HL-60 (cell line): ENCODE results near the gene HIRA.

Experiments
- DNase-seq, 2 experiments: peaks; one replicate each; pipeline ENCODE4 v3.0.0-alpha.2; 2010 to 2020; ENCODE audit warnings: low read depth in 1 of 2, low spot score in 1 of 2
- H3K27ac ChIP-seq: fragments of 250-450 bp; sonication (Bioruptor Pico); replicated peaks from 2 replicates; pipeline ENCODE4 v1.5.1; 2020; ENCODE audit warnings: mild to moderate bottlenecking, moderate library complexity
- H3K27me3 ChIP-seq: fragments of 250-450 bp; sonication (Bioruptor Pico); 2 replicates; pipeline ENCODE4 v1.5.1; 2021; ENCODE audit warnings: mild to moderate bottlenecking, moderate library complexity; ENCODE audit not compliant: insufficient read depth, poor library complexity, severe bottlenecking
- H3K4me3 ChIP-seq: replicated peaks from 2 replicates; pipeline ENCODE4 v1.5.1; 2011; ENCODE audit warnings: mild to moderate bottlenecking, control low read depth, low read length; ENCODE audit not compliant: insufficient read depth
- GABPA ChIP-seq: IDR thresholded peaks from 2 replicates; pipeline ENCODE4 v1.6.1; 2012; ENCODE audit warnings: low read depth
- POLR2AphosphoS5 ChIP-seq: IDR thresholded peaks from 2 replicates; pipeline ENCODE4 v1.6.1; 2012; ENCODE audit warnings: low read depth
- SPI1 ChIP-seq: IDR thresholded peaks from 2 replicates; pipeline ENCODE4 v1.6.1; 2012; ENCODE audit warnings: low read depth, mild to moderate bottlenecking, borderline replicate concordance
- TF ChIP-seq, protein P1 (sequence below): IDR thresholded peaks from one replicate; pipeline ENCODE4 v1.5.1; 2011; ENCODE audit warnings: low read length, control low read depth, inconsistent platforms; ENCODE audit not compliant: insufficient read depth
- TF ChIP-seq, protein P2 (sequence below): IDR thresholded peaks from 2 replicates; pipeline ENCODE4 v1.6.1; 2012; ENCODE audit warnings: low read depth; ENCODE audit not compliant: insufficient replicate concordance

Gene HIRA

DNA sequence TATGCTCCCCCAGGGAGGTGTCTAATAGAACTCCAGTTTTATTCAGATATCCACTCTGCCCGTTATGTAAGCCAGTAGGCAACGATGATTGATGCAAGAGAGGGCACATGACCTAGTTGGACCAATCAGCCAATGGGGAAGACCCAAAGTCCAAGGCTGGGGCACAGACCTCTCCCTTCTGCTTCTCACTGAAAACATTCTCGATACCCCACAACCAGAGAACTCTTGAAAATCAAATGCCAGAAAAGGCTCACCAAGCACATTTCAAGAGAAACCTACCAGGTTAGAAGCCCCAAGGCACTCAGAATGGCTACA lies 7.4 kb downstream of the HIRA start:
- TF ChIP-seq POLR2AphosphoS5 (no peak), GABPA (no peak), SPI1 (no peak)
- TF ChIP-seq, protein P1, sequence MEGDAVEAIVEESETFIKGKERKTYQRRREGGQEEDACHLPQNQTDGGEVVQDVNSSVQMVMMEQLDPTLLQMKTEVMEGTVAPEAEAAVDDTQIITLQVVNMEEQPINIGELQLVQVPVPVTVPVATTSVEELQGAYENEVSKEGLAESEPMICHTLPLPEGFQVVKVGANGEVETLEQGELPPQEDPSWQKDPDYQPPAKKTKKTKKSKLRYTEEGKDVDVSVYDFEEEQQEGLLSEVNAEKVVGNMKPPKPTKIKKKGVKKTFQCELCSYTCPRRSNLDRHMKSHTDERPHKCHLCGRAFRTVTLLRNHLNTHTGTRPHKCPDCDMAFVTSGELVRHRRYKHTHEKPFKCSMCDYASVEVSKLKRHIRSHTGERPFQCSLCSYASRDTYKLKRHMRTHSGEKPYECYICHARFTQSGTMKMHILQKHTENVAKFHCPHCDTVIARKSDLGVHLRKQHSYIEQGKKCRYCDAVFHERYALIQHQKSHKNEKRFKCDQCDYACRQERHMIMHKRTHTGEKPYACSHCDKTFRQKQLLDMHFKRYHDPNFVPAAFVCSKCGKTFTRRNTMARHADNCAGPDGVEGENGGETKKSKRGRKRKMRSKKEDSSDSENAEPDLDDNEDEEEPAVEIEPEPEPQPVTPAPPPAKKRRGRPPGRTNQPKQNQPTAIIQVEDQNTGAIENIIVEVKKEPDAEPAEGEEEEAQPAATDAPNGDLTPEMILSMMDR, result no peak
- TF ChIP-seq, protein P2, sequence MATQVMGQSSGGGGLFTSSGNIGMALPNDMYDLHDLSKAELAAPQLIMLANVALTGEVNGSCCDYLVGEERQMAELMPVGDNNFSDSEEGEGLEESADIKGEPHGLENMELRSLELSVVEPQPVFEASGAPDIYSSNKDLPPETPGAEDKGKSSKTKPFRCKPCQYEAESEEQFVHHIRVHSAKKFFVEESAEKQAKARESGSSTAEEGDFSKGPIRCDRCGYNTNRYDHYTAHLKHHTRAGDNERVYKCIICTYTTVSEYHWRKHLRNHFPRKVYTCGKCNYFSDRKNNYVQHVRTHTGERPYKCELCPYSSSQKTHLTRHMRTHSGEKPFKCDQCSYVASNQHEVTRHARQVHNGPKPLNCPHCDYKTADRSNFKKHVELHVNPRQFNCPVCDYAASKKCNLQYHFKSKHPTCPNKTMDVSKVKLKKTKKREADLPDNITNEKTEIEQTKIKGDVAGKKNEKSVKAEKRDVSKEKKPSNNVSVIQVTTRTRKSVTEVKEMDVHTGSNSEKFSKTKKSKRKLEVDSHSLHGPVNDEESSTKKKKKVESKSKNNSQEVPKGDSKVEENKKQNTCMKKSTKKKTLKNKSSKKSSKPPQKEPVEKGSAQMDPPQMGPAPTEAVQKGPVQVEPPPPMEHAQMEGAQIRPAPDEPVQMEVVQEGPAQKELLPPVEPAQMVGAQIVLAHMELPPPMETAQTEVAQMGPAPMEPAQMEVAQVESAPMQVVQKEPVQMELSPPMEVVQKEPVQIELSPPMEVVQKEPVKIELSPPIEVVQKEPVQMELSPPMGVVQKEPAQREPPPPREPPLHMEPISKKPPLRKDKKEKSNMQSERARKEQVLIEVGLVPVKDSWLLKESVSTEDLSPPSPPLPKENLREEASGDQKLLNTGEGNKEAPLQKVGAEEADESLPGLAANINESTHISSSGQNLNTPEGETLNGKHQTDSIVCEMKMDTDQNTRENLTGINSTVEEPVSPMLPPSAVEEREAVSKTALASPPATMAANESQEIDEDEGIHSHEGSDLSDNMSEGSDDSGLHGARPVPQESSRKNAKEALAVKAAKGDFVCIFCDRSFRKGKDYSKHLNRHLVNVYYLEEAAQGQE, result no peak
- Histone ChIP-seq H3K27ac (peak overlapping the region; percentile 28), H3K4me3 (no peak overlapping the region), H3K27me3 (no peaks in the 10 kb centered on the region)
- DNase-seq, result peak in 1 of 2 experiments; percentile 48

DNA sequence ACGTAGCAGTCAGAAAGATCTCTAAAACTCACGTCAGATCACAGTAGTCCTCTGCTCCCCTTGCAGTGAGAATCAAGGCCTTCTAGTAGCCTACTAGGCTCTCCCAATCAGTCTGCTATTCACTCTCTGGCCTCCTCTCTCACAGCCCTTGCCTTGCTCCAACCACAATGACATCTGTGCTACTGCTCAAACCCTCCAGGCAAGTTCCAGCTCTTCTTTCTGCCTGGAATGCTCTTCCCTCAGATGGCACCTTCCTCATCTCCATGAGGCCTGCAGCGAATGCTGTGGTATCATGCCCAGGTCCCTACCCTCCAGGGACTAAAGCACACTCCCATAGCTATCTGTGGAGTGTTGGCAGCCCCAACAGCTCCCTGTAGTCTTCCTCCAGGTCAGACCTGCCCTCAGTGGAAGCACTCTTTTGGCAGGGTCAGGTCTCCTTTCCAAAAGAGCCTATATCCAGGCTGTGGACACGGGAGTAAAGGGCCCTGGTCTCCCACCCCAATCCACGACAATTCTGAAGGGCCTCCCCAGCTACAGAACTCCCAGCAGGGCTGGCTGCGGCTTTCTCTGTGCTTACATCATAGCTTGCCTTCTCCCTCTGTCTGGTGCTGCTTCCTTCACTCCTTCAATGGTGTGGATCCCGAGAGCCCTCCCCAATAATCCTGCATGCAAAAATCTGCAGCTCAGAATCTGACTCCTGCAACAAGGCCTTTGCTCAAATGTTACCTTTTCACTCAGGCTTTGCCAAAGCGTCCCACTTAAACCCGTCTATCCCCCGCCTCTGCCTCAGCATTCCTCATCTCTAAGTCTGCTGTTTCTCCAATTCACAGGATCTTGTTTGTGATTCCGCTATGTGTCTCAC lies 8.9 kb downstream of the HIRA start:
- no peak for DNase-seq
- TF ChIP-seq, protein P2, result no peak
- TF ChIP-seq, protein P1, result no peak
- TF ChIP-seq GABPA (no peak), SPI1 (no peak), POLR2AphosphoS5 (no peak)
- peak overlapping the region; percentile 20; the same call in 1 of the 2 replicates for H3K27ac ChIP-seq
- H3K27me3 ChIP-seq, result no peaks in the 10 kb centered on the region
- no peak overlapping the region for H3K4me3 ChIP-seq

DNA sequence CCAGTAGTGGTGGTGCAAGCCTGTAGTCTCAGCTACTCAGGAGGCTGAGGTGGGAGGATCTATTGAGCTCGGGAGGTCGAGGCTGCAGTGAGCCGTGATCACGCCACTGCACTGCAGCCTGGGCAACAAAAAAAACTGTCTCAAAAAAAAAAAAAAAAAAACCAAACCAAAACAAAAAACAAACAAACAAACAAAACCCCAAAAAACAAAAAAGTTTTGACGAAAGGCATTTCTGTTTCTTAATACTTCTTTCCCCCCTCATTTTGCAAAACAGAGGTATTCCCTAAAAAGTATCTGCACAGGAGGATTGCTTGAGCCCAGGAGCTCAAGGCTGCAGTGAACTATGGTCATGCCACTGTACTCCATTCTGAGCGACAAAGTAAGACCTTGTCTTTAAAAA lies 11.2 kb downstream of the HIRA start:
- H3K27ac ChIP-seq, result peak overlapping the region; percentile 85
- H3K4me3 ChIP-seq, result no peak overlapping the region
- TF ChIP-seq SPI1 (no peak), POLR2AphosphoS5 (no peak), GABPA (no peak)
- TF ChIP-seq, protein P1, result no peak
- TF ChIP-seq, protein P2, result no peak

More for the DNA sequence above, 11.2 kb downstream of the HIRA start:
- DNase-seq, result no peak
- no peaks in the 10 kb centered on the region for H3K27me3 ChIP-seq
